Lung (tissue), 12 donors: Measurements from ENCODE around the gene DHRSX. TPM values are rescaled to one million over a fixed set of nuclear protein-coding genes. Genes with fewer than 3 reads are reported as not detected.

Source experiments
- ATAC-seq: fragments of 200-7000 bp; cut with Tn5 transposase; one replicate; pipeline ENCODE4 v1.9.1; 2020; ENCODE audit warnings: moderate number of reproducible peaks; ENCODE audit not compliant: insufficient read depth, low FRiP score
- DNase-seq, 3 donors: peaks; one replicate each; pipeline ENCODE4 v3.0.0-alpha.2; 2013 to 2017
- H3K27ac ChIP-seq, 2 donors: one replicate each; pipeline ENCODE4 v1.5.1; 2013; ENCODE audit warnings: mild to moderate bottlenecking in 2 of 2, moderate library complexity in 2 of 2, control low read depth in 1 of 2, inconsistent platforms in 1 of 2, low read depth in 1 of 2, low read length in 1 of 2
- H3K27me3 ChIP-seq, 3 donors: one replicate each; pipeline ENCODE4 v1.5.1; 2013; ENCODE audit warnings: low read length in 2 of 3; ENCODE audit not compliant: control insufficient read depth in 3 of 3, insufficient read depth in 3 of 3
- H3K36me3 ChIP-seq, 4 donors: one replicate each; pipeline ENCODE4 v1.5.1; 2013; ENCODE audit warnings: low read length in 4 of 4, mild to moderate bottlenecking in 1 of 4, moderate library complexity in 1 of 4; ENCODE audit not compliant: control insufficient read depth in 4 of 4, insufficient read depth in 4 of 4
- H3K4me1 ChIP-seq, 5 donors: one replicate each; pipeline ENCODE4 v1.5.1; 2013; ENCODE audit warnings: low read length in 5 of 5, mild to moderate bottlenecking in 2 of 5, moderate library complexity in 1 of 5; ENCODE audit not compliant: control insufficient read depth in 5 of 5, insufficient read depth in 5 of 5
- H3K4me3 ChIP-seq: one replicate; pipeline ENCODE4 v1.5.1; 2013; ENCODE audit warnings: mild to moderate bottlenecking, control low read depth, moderate library complexity
- H3K9ac ChIP-seq, 2 donors: one replicate each; pipeline ENCODE4 v1.5.1; 2013; ENCODE audit warnings: low read length in 2 of 2, control low read depth in 1 of 2; ENCODE audit not compliant: insufficient read depth in 1 of 2
- H3K9me3 ChIP-seq, 4 donors: one replicate each; pipeline ENCODE4 v1.5.1; 2013; ENCODE audit warnings: low read length in 3 of 4, mild to moderate bottlenecking in 1 of 4, moderate library complexity in 1 of 4; ENCODE audit not compliant: control insufficient read depth in 4 of 4, insufficient read depth in 3 of 4
- WGBS, 2 donors: extraction: QIAGEN DNeasy Blood & Tissue Kit; methylation state at CpG; one replicate each; pipeline ENCODE4 v1.1.7; 2013; 5-methylcytosine and 5-hydroxymethylcytosine counted together
- polyA plus RNA-seq, 2 donors: library from polyadenylated mRNA; stranded (reverse); fragments of 200-250 nt; gene quantifications; one replicate each; pipeline ENCODE4 v1.2.1, GENCODE V29; 2013
- total RNA-seq, 2 donors: library from RNA; depleted of rRNA in 1 of 2; stranded (reverse); fragments of >200 nt in 1 of 2; gene quantifications; one replicate each; pipeline ENCODE4 v1.2.1, GENCODE V29; 2014 to 2021
- TF ChIP-seq, protein P1 (sequence below): IDR thresholded peaks from 2 replicates; pipeline ENCODE4 v1.5.1; 2012; ENCODE audit warnings: mild to moderate bottlenecking; ENCODE audit errors: control extremely low read depth, extremely low read depth
- donor health status: control.
- donor health status: control.
- donor health status: Bipolar disorder and iron deficiency.
- donor health status: healthy.
- donor health status: DM: yes; HTN: yes; CAD: no.

DHRSX gene
- total and polyA plus RNA-seq, 4 donors: 7.0 to 26.3 (median 18.9) TPM

DNA sequence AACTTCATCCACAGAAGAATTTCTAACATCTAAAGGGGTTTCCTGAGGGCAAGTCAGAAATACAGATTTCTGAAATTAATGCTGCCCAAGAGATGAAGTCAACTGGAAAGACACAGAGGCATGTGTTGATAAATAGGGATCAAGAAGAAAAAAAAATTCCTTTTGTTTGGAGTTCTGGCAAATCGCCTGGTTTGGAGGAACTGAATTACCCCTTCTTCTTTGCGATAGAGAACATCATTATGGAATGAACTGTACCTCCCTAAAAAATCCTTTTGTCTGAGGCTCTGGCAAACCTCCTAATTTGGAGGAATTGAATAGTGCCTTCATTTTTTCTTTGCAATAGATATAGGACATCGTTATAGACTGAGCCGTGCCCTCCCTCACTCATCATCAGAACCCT is 200.9 kb downstream of the DHRSX start:
- peaks cover 0 to 4% (median 1%) of the 10 kb centered on the region in 4 donors for H3K9me3 ChIP-seq
- ATAC-seq (no peak), DNase-seq (no peak)
- H3K27me3 ChIP-seq: no peaks in the 10 kb centered on the region
- H3K9ac ChIP-seq: no peak overlapping the region
- WGBS, 2 donors: 69 to 75% methylated on average over 4 of the region's 4 CpGs
- H3K27ac ChIP-seq: no peak overlapping the region
- H3K4me1 ChIP-seq: no peaks in the 10 kb centered on the region
- H3K36me3 ChIP-seq: peaks cover 0 to 2% (median 0%) of the 10 kb centered on the region in 4 donors
- TF ChIP-seq, protein P1, sequence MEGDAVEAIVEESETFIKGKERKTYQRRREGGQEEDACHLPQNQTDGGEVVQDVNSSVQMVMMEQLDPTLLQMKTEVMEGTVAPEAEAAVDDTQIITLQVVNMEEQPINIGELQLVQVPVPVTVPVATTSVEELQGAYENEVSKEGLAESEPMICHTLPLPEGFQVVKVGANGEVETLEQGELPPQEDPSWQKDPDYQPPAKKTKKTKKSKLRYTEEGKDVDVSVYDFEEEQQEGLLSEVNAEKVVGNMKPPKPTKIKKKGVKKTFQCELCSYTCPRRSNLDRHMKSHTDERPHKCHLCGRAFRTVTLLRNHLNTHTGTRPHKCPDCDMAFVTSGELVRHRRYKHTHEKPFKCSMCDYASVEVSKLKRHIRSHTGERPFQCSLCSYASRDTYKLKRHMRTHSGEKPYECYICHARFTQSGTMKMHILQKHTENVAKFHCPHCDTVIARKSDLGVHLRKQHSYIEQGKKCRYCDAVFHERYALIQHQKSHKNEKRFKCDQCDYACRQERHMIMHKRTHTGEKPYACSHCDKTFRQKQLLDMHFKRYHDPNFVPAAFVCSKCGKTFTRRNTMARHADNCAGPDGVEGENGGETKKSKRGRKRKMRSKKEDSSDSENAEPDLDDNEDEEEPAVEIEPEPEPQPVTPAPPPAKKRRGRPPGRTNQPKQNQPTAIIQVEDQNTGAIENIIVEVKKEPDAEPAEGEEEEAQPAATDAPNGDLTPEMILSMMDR: no peak
- no peak overlapping the region for H3K4me3 ChIP-seq

DNA sequence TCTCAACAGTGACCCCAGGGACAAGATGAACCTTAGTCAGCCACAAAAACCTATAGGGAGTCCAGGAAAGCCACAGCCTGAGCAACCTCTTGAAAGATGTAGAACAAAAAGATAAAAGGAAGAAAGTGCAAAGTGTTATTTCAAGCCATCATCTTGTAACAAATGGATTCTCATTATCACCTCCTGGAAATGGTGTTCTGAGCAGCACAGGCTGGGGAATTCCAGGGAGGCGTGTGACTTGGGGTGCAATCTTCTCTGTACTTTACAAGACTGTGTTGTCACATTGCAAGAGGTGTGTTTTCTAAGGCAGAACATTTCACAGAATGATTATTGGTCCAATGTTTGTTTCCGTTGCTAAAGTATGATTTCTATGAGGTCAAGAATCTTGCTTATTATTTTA is 214.0 kb downstream of the DHRSX start:
- peaks cover 0 to 3% (median 0%) of the 10 kb centered on the region in 5 donors for H3K4me1 ChIP-seq
- H3K9me3 ChIP-seq: peaks cover 0 to 1% (median 0%) of the 10 kb centered on the region in 4 donors
- 95 to 97% methylated on average over 2 of the region's 2 CpGs for WGBS, 2 donors
- DNase-seq: no peak
- peaks cover 2 to 7% (median 4%) of the 10 kb centered on the region in 4 donors for H3K36me3 ChIP-seq
- no peak overlapping the region for H3K27ac ChIP-seq
- ATAC-seq: no peak
- no peak overlapping the region for H3K9ac ChIP-seq
- no peak overlapping the region for H3K4me3 ChIP-seq
- TF ChIP-seq, protein P1: no peak
- no peaks in the 10 kb centered on the region for H3K27me3 ChIP-seq

DNA sequence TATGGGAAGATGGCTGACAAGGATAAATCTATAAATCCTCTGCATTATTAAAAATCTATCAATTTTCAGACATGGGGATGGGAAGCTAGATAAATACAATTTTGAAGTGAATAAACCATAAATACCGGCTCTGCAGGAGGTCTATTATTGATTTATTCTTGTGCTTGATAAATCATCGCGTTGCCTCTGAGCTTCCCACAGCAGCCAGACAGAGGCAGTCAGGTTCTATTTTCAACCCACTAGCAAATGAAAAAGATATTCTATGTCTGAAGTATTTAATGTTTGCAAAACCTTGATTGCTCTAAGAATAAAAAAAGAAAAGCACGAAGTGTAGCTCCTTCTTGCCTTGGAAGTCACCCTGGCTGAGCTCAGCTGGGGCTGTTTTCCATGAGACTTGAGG is 216.2 kb downstream of the DHRSX start:
- ATAC-seq: no peak
- Histone ChIP-seq H3K4me3 (no peak overlapping the region), H3K36me3 (peaks cover 0 to 6% (median 3%) of the 10 kb centered on the region in 4 donors), H3K27ac (no peak overlapping the region), H3K9me3 (peaks cover 0 to 1% (median 0%) of the 10 kb centered on the region in 4 donors), H3K27me3 (no peaks in the 10 kb centered on the region), H3K9ac (no peak overlapping the region), H3K4me1 (peaks cover 0 to 3% (median 0%) of the 10 kb centered on the region in 5 donors)
- whole genome bisulfite sequencing, 2 donors: 91 to 95% methylated on average over 4 of the region's 4 CpGs
- DNase-seq: no peak
- TF ChIP-seq, protein P1: no peak

DNA sequence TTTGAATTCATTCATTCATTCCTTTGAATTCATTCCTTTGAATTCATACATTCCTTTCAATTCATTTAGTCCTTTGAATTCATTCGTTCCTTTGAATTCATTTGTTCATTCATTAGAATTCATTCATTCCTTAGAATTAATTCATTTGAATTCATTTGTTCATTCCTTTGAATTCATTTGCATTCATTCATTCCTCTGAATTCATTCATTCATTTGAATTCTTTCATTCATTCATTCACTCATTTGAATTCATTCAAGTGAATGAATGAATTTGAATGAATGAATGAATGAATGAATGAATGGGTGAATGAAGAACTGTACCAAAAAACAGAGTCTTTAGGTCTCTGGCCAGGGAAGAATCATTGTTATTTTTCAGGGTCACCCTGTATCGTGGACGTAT is 216.6 kb downstream of the DHRSX start:
- Histone ChIP-seq H3K27ac (no peak overlapping the region), H3K27me3 (no peaks in the 10 kb centered on the region), H3K4me3 (no peak overlapping the region), H3K36me3 (peaks cover 0 to 6% (median 1%) of the 10 kb centered on the region in 4 donors), H3K4me1 (peaks cover 0 to 3% (median 0%) of the 10 kb centered on the region in 5 donors), H3K9me3 (peaks cover 0 to 1% (median 0%) of the 10 kb centered on the region in 4 donors), H3K9ac (no peak overlapping the region)
- ATAC-seq (no peak), DNase-seq (no peak)
- TF ChIP-seq, protein P1: no peak
- WGBS, 2 donors: 94 to 95% methylated on average over 3 of the region's 3 CpGs
